ENCODE data around the gene PPM1H.
"Not testable (repeated sequence)": the region's sequence is repeated elsewhere in the genome, so short reads cannot be mapped to it uniquely, and the experiment has no call there.

The PPM1H gene

DNA sequence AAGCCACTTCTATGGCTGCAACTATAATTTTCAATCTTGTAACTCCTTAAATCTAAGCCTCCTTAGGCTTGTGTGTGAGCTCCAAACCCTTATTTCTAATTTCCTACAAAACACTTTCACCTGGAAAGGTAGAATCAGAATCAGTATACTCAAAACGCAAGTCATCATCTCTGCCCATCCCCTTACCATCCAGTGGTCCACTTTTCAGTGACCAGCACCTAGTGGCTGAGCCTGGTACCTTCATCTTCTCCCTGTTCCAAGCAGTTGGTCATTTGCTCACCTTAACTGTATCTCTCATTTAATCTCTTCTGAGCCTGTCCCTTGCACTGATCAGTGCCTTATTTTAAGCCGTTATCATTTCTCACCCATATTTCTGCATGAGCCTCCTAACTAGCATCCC, 107.9 kb downstream of the PPM1H start:
- Histone ChIP-seq H3K27ac (ENCODE audit: low read length) (no peak overlapping the region), H3K36me3 (ENCODE audit: control insufficient read depth, low read depth, low read length) (peaks cover 4% of the 10 kb centered on the region), H3K9me3 (ENCODE audit: control insufficient read depth, low read depth, low read length) (no peaks in the 10 kb centered on the region), H3K9ac (ENCODE audit: low read length) (no peak overlapping the region), H3K4me1 (ENCODE audit: control insufficient read depth, low read depth, low read length) (no peaks in the 10 kb centered on the region), H3K27me3 (ENCODE audit: control insufficient read depth, insufficient read depth, low read length) (no peaks in the 10 kb centered on the region), H3K4me3 (ENCODE audit: low read length) (no peak overlapping the region)

- Histone ChIP-seq H3K9ac (ENCODE audit: low read length) (no peak overlapping the region), H3K27ac (ENCODE audit: low read length) (no peak overlapping the region), H3K4me1 (ENCODE audit: control insufficient read depth, low read depth, low read length) (peaks cover 9% of the 10 kb centered on the region), H3K9me3 (ENCODE audit: control insufficient read depth, low read depth, low read length) (no peaks in the 10 kb centered on the region), H3K27me3 (ENCODE audit: control insufficient read depth, insufficient read depth, low read length) (no peaks in the 10 kb centered on the region), H3K36me3 (ENCODE audit: control insufficient read depth, low read depth, low read length) (no peaks in the 10 kb centered on the region), H3K4me3 (ENCODE audit: low read length) (no peak overlapping the region)
Observed at GRCh38 chr12:62817556-62818271, 117.2 kb downstream of the PPM1H start.

- Histone ChIP-seq H3K4me3 (ENCODE audit: low read length) (no peak overlapping the region), H3K36me3 (ENCODE audit: control insufficient read depth, low read depth, low read length) (no peaks in the 10 kb centered on the region), H3K4me1 (ENCODE audit: control insufficient read depth, low read depth, low read length) (peaks cover 9% of the 10 kb centered on the region), H3K9me3 (ENCODE audit: control insufficient read depth, low read depth, low read length) (no peaks in the 10 kb centered on the region), H3K9ac (ENCODE audit: low read length) (no peak overlapping the region), H3K27me3 (ENCODE audit: control insufficient read depth, insufficient read depth, low read length) (no peaks in the 10 kb centered on the region), H3K27ac (ENCODE audit: low read length) (no peak overlapping the region)
Observed at GRCh38 chr12:62814243-62814642, 120.7 kb downstream of the PPM1H start.

DNA sequence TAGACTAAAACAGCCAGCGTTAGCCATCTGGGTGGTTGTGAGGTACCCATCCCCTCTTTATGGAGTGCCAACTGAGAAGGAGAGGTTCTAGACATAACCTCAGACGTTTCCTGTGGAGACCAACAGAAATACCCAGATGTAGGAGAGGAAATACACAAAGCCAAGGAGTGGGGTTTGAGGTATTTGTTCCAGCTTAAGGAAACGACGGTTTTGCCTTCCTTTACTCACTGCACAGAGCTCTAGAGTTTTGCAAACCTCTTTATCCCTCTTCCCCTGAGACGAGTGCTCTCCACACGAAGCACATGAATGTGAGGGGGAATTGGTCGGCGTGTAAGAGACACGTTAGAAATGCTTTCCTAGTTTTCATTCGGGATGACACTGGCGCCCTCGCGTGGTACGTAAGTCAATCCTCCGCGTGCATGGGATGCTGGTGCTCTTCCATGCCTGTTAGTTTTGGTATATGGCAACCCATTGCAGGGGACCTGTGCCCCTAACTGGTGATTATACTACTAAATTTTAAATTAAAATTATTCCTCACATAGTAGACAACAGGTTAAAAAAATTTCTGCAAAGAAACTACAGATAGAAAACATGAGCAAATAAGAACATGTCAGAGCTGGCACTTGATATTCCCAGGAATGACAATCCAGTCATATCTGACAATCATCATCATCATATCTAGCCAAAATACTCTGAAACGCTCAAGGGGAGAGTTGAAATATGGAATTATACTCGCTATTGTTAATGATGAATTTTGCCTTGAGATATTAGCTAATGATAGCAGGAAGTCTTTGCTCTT, 121.7 kb downstream of the PPM1H start:
- no peaks in the 10 kb centered on the region for H3K9me3 ChIP-seq (ENCODE audit: control insufficient read depth, low read depth, low read length)
- H3K9ac ChIP-seq (ENCODE audit: low read length): no peak overlapping the region
- H3K4me3 ChIP-seq (ENCODE audit: low read length): no peak overlapping the region
- no peak overlapping the region for H3K27ac ChIP-seq (ENCODE audit: low read length)
- H3K36me3 ChIP-seq (ENCODE audit: control insufficient read depth, low read depth, low read length): no peaks in the 10 kb centered on the region
- H3K27me3 ChIP-seq (ENCODE audit: control insufficient read depth, insufficient read depth, low read length): no peaks in the 10 kb centered on the region
- H3K4me1 ChIP-seq (ENCODE audit: control insufficient read depth, low read depth, low read length): peaks cover 9% of the 10 kb centered on the region

DNA sequence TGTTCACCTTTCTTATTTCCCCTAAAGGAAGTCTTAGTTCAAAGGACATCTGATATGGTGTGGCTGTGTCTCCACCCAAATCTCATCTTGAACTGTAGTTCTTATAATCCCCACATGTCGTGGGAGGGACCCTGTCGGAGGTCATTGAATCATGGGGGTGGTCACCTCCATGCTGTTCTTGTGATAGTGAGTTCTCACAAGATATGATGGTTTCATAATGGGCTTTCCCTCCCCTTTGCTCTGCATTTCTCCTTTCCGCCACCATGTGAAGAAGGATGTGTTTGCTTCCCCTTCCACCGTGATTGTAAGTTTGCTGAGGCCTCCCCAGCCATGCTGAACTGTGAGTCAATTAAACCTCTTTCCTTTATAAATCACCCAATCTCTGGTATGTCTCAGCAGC, 123.5 kb downstream of the PPM1H start:
- not testable (repeated sequence) for H3K9me3 ChIP-seq (ENCODE audit: control insufficient read depth, low read depth, low read length); H3K27ac ChIP-seq (ENCODE audit: low read length); H3K36me3 ChIP-seq (ENCODE audit: control insufficient read depth, low read depth, low read length); H3K4me1 ChIP-seq (ENCODE audit: control insufficient read depth, low read depth, low read length); H3K9ac ChIP-seq (ENCODE audit: low read length); H3K27me3 ChIP-seq (ENCODE audit: control insufficient read depth, insufficient read depth, low read length); H3K4me3 ChIP-seq (ENCODE audit: low read length)

- Histone ChIP-seq H3K27ac (ENCODE audit: low read length) (no peak overlapping the region), H3K4me1 (ENCODE audit: control insufficient read depth, low read depth, low read length) (peaks cover 4% of the 10 kb centered on the region), H3K4me3 (ENCODE audit: low read length) (no peak overlapping the region), H3K9me3 (ENCODE audit: control insufficient read depth, low read depth, low read length) (no peaks in the 10 kb centered on the region), H3K9ac (ENCODE audit: low read length) (no peak overlapping the region), H3K27me3 (ENCODE audit: control insufficient read depth, insufficient read depth, low read length) (no peaks in the 10 kb centered on the region), H3K36me3 (ENCODE audit: control insufficient read depth, low read depth, low read length) (no peaks in the 10 kb centered on the region)
Observed at GRCh38 chr12:62808166-62808879, 126.6 kb downstream of the PPM1H start.

DNA sequence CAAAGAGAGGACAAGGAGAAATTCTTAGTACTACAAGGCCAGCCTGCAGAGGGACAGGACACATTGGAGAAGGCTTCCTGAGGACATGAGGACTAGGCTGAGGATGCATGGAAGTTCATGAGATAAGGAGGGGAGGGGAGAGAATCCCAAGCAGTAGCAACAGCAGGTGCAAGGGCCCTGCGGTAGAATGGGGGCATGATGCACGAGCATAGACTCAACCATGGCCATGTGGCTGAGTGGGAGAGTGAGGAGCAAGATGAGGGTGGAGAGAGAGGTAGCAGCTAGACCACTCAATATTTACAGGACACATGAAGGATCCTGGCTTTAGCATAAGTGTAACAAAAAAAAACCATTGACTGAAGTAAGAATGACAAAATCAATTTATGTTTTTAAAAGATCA, 128.1 kb downstream of the PPM1H start:
- Histone ChIP-seq H3K27ac (ENCODE audit: low read length) (no peak overlapping the region), H3K9ac (ENCODE audit: low read length) (no peak overlapping the region), H3K36me3 (ENCODE audit: control insufficient read depth, low read depth, low read length) (no peaks in the 10 kb centered on the region), H3K4me1 (ENCODE audit: control insufficient read depth, low read depth, low read length) (no peaks in the 10 kb centered on the region), H3K27me3 (ENCODE audit: control insufficient read depth, insufficient read depth, low read length) (no peaks in the 10 kb centered on the region), H3K9me3 (ENCODE audit: control insufficient read depth, low read depth, low read length) (no peaks in the 10 kb centered on the region), H3K4me3 (ENCODE audit: low read length) (no peak overlapping the region)

DNA sequence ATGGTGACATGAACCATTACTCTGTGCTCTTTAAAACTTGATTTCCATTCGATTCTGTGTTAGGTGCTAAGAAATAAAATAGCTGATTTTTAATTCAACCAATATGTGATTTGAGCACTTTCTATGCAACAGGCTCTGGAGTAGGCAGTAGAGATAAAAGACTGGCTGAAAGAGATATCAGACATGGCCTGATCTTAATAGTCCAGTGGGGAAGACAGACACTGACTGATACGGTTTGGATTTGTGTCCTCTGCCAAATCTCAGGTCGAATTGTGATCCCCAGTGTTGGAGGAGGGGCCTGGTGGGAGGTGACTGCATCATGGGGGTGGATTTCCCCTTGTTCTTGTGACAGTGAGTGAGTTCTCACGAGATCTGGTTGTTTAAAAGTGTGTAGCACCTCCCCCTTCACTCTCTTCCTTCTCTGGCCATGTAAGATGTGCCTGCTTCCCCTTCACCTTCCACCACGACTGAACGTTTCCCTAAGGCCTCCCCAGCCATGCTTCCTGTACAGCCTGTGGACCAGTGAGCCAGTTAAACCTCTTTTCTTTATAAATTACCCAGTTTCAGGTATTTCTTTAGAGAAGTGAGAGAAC, 128.6 kb downstream of the PPM1H start:
- H3K27me3 ChIP-seq (ENCODE audit: control insufficient read depth, insufficient read depth, low read length): no peaks in the 10 kb centered on the region
- no peaks in the 10 kb centered on the region for H3K4me1 ChIP-seq (ENCODE audit: control insufficient read depth, low read depth, low read length)
- H3K27ac ChIP-seq (ENCODE audit: low read length): no peak overlapping the region
- H3K9me3 ChIP-seq (ENCODE audit: control insufficient read depth, low read depth, low read length): no peaks in the 10 kb centered on the region
- no peaks in the 10 kb centered on the region for H3K36me3 ChIP-seq (ENCODE audit: control insufficient read depth, low read depth, low read length)
- no peak overlapping the region for H3K9ac ChIP-seq (ENCODE audit: low read length)
- no peak overlapping the region for H3K4me3 ChIP-seq (ENCODE audit: low read length)

DNA sequence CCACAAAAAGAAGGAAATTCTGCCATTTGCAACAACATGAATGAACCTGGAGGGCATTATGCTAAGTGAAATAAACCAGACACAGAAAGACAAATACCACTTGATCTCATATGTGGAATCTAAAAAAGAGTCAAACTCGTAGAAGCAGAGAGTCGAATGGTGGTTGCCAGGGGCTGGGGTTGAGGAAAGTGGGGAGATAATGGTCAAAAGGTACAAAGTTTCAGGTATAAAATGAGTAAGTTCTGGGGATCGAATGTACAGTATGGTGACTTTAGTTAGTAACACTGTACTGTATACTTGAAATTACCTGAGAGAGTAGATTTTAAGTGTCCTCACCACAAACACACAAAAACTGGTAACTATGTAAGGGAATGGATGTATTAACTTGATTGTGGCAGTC, 129.4 kb downstream of the PPM1H start:
- Histone ChIP-seq H3K4me1 (ENCODE audit: control insufficient read depth, low read depth, low read length) (no peaks in the 10 kb centered on the region), H3K9me3 (ENCODE audit: control insufficient read depth, low read depth, low read length) (no peaks in the 10 kb centered on the region), H3K4me3 (ENCODE audit: low read length) (no peak overlapping the region), H3K9ac (ENCODE audit: low read length) (no peak overlapping the region), H3K27me3 (ENCODE audit: control insufficient read depth, insufficient read depth, low read length) (no peaks in the 10 kb centered on the region), H3K27ac (ENCODE audit: low read length) (no peak overlapping the region), H3K36me3 (ENCODE audit: control insufficient read depth, low read depth, low read length) (no peaks in the 10 kb centered on the region)

DNA sequence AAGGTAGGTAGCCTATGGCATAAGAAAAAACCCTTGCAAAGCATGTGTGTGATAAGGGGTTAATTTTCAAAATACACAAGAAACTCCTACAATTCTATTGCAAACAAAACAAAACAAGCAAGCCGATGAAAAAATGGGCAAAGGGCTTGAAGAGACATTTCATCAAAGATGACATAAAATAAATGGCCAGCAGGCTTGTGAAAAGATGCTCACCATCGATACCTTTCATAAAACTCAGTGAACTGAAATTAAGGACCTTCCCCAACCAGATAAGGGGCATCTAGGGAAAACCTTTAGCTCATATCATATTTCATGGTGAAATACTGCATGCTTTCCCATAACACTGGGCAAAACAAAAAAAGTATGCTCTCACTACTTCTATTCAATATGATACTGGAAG, 131.2 kb downstream of the PPM1H start:
- H3K9me3 ChIP-seq (ENCODE audit: control insufficient read depth, low read depth, low read length): no peaks in the 10 kb centered on the region
- H3K9ac ChIP-seq (ENCODE audit: low read length): no peak overlapping the region
- H3K36me3 ChIP-seq (ENCODE audit: control insufficient read depth, low read depth, low read length): no peaks in the 10 kb centered on the region
- no peaks in the 10 kb centered on the region for H3K4me1 ChIP-seq (ENCODE audit: control insufficient read depth, low read depth, low read length)
- H3K27ac ChIP-seq (ENCODE audit: low read length): no peak overlapping the region
- no peak overlapping the region for H3K4me3 ChIP-seq (ENCODE audit: low read length)
- no peaks in the 10 kb centered on the region for H3K27me3 ChIP-seq (ENCODE audit: control insufficient read depth, insufficient read depth, low read length)

DNA sequence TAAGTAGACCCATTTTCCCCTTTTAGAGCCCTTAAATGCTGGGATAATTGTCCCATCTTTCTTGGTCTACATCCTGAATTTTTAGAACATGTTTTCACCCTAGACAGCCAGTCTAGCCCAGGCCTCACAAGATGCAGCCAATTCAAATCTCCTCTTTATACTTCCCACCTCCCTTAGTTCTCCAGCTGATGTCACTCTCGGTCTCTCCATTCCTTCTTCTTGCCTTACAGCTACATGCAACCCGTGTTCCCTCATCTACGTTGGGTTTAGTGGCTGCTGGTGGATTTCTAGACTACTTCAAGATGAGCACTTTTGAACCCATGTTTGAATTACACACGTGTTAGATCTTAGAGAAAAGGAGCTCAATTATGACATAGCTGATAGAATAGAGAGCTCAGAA, 132.0 kb downstream of the PPM1H start:
- Histone ChIP-seq H3K9me3 (ENCODE audit: control insufficient read depth, low read depth, low read length) (no peaks in the 10 kb centered on the region), H3K9ac (ENCODE audit: low read length) (no peak overlapping the region), H3K36me3 (ENCODE audit: control insufficient read depth, low read depth, low read length) (no peaks in the 10 kb centered on the region), H3K27ac (ENCODE audit: low read length) (no peak overlapping the region), H3K27me3 (ENCODE audit: control insufficient read depth, insufficient read depth, low read length) (no peaks in the 10 kb centered on the region), H3K4me1 (ENCODE audit: control insufficient read depth, low read depth, low read length) (no peaks in the 10 kb centered on the region), H3K4me3 (ENCODE audit: low read length) (no peak overlapping the region)
